Cerebellar cortex (tissue), 1 donor: ENCODE data around the gene FIGN.

Source experiments
- DNase-seq: peaks from one replicate; pipeline ENCODE4 v3.0.0-alpha.2; 2015; ENCODE audit warnings: low spot score

The FIGN gene

DNA sequence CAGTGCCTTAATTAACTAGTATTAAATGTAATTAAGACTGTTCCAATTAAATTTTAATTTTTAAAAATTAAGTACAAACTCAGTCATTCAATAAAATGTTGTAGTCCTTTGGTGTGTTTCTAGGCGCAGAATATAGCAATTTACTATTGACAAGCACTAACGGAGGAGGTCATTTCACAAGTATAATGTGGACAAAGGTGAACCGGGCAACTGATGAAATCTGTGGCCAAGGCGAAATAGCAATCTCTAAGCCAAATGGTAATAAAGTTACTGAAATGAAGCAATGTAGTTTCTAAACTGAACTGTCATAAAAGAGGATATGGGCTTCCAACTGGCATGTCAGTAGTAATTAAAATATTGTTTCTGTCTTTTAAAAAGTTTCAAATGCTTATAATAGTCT is 27.5 kb downstream of the FIGN start:
- DNase-seq = no peak

GRCh38 chr2:163703386-163703785 is 32.4 kb downstream of the FIGN start:
- DNase-seq = peak; percentile 70

DNA sequence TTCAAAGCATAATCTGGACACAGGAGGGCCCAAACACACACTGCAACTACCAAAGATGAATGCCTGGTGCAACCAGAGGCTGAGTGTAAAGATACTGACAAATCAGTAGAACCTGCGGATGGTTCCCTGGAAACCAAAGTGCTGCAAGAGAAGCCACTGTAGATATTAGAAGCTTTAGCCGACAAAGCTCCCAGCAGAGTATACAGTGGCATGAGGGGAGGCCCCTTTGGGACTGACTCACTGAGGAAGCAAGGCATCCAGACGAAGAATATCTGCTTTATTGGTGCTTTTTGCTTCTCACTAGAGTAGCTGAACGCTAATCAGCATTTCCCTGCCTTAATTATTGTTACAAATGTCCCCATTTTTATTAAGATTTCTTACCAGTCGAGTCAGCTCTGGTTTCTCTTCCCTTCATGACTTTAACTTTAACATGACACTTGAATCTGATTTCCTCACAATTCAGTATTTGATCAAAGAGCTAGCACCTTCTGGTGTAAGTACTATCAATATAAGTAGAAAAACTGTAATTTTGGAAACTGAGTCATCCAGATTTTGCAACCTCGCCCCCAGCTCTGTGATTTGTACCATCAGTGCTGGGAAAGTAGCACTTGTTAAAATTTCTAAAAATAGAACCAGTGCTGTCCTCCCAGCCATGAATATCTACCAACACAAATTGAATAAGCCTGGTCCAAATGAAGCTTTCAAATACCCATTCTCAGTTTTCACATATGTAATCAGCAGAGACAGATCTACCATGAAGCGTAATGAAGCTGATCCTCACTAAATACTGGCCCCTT is 34.2 kb downstream of the FIGN start:
- no peak for DNase-seq

GRCh38 chr2:163698857-163699256 is 37.0 kb downstream of the FIGN start:
- DNase-seq = peak; percentile 57

DNA sequence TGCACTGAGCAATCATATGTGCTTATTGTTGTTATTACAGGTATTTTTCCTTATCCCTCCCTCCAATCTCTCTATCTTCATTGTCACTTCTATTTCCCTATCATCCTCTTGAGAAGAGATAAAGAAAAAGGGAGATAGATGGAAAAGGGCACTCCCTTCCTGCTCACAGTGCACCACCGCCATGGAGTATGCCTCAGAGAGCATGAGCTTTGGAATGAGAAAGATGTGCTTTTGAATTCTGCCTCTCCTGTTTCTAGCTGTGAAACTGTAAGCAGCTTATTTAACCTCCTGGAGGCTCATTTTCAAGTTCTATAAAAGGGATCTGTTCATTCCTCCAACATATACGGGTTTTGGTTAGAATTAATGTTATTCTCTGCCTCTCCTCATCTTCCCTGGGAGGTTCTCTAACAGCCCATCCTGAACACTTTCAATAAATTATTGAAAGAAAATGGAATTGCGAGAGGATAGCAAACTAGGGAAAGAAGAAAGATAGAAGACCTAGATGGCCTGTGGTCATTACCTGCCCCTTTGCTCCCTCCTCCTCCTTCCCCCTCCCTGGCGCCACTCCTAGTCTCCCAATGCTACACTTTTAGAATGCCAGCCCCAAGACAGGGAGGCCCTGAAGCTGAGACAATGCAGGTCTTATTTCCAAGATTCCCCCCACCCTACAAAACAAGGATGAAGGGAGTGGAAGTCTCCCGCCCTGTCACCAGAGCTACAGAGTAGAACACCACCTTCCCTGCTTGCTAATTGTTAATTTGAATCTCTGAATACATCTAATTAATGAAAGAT is 37.8 kb downstream of the FIGN start:
- DNase-seq = peak; percentile 54

- DNase-seq = no peak
Observed at GRCh38 chr2:163697429-163697828, 38.4 kb downstream of the FIGN start.

DNA sequence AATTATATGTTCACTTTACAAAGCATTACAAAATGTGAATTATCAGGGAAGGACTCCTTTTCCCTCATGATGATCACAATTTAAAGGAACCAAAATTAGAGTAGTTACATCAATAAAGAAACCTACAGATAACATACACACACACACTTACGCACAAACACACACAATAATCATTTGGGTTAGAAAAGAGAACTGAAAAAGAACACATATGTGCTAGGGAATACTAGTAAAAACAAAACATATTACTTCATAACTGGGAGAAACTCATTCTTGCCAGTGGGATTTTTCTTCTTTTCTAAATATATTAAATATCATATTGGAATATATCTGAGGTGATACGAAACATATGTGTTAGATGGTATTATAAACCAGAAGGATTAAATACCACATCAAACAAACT is 42.3 kb downstream of the FIGN start:
- DNase-seq = no peak

GRCh38 chr2:163692611-163693482 is 43.0 kb downstream of the FIGN start:
- DNase-seq = no peak

- DNase-seq = no peak
Observed at GRCh38 chr2:163692081-163692480, 43.7 kb downstream of the FIGN start.

DNA sequence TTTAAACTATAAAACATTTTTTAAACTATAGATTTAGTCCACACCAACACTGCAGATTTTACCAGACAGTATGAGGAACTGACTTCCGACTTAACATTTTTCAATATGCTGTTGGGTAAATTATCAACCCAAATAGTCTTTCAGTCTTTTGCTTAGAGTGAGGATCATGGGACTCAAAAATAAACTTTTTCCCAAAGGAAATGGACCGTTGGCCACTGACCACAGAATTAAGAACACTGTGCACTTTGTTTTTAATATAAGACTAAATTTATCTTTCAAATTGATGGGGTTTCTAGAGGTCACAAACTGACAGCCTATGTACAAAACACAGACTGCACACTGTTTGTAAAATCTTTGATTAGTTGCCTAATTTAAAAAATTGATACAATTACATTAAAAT is 44.9 kb downstream of the FIGN start:
- DNase-seq = no peak

GRCh38 chr2:163687217-163687616 is 48.6 kb downstream of the FIGN start:
- DNase-seq = no peak

DNA sequence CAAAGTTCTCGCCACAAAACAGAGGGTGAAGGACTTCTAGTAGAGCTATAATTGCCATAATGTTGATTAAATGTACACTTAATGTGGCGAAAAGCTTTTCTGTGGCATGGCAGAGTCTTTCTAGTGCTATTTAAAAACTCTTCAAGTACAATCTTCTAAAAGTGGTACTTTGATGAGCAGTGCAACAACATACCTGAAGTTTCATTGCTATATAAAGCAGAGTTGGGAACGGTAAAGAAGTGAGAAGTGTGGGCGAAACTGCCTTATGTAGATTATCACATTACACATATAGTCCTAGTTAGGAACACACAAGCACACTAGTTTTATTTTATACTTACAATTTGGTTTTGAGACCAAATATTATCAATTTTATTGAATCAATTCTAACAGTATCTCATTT is 49.5 kb downstream of the FIGN start:
- no peak for DNase-seq

- no peak for DNase-seq
Observed at GRCh38 chr2:163682695-163683094, 53.1 kb downstream of the FIGN start.

- DNase-seq = no peak
Observed at GRCh38 chr2:163681745-163682144, 54.1 kb downstream of the FIGN start.

DNA sequence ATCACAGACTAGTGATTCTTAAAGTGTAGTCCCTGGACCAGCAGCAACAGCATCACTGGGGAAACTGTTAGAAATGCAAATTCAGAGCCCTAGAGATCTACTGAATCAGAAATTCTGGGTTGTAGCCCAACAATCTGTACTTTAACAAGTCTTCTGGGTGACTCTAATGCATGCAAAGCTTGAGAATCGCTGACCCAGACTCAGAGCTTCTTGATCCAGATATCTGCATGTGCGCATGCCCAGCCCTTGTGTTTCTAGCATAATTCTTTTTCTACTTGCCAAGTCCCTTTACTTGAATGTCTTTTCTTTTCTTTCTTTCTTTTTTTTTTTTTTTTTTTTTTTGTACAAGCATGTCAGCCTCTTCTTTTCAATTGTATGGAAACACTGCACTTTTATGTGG is 60.4 kb downstream of the FIGN start:
- DNase-seq = no peak

DNA sequence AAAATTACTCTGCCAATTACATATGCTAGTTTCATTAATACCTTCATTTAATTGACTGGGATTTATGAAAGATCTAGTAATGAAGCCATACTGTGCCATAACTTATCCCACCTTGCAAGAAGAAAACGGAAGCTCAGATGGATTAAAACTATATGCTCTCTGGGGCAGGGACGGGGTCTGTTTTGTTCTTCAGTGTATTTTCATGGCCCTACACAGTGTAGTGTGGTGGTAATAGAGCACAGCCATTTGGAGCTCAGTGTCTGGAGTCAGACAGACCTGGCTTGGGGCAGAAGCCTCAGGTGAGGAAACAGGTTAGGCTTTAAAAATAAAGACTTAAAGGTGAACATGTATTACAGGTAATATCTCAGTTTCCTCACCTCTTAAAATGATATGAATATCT is 62.3 kb downstream of the FIGN start:
- DNase-seq = no peak

GRCh38 chr2:163670929-163671328 is 64.9 kb downstream of the FIGN start:
- DNase-seq = no peak

DNA sequence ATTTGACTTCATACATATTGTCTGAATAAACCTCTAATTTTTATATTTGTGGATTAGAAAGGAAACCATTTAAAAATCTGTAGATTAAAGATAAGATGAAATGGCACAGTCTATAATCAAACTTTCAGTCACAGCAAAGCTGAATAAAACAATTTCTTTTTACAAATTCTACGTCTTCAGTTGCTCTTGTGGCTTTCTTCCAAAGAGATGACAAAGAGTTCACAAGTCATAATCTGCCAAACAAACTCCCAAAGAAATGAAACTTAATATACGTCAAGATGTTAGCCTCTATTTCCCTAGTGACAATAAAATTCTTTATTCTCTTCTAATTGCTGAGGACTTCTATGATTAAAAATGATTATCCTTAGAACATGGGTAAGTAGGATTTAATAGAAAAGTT is 66.3 kb downstream of the FIGN start:
- no peak for DNase-seq

DNA sequence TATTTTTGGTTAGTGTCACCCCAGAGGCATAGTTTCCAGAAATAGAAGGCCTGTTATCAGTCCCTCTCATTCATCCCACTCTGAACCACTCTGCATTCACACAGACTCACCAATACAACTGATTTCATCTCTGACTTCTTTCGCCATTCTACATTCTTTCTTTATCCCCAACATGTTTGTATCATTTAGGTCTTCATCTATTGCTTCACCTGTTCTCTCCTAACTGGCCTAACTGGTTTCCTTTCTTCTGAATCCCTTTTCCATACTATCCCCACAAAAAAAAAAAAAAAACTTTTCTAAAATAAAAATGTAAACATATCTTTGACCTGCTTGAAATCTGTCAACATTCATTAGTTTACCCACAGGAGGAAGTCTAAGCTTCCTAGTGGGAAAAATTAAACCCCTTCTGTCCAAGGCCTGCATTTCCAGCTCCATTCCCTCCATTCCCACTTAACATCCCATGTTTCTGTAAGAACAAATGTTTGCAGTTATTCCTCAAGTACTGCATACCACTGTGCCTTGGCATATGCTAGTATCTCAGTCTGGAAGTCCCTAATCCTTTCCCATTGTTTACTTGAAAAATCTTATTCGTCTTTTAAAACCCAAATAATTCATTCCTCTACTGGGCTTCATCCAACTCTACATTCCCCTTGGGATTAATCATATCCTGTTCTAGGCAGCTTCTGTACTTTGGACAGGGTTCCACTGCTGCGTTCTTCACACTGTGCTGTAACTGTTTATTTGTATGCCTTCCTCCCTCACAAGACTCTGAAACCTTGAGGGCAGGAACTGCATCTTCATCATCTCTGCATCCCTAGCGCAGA is 68.5 kb downstream of the FIGN start:
- no peak for DNase-seq

DNA sequence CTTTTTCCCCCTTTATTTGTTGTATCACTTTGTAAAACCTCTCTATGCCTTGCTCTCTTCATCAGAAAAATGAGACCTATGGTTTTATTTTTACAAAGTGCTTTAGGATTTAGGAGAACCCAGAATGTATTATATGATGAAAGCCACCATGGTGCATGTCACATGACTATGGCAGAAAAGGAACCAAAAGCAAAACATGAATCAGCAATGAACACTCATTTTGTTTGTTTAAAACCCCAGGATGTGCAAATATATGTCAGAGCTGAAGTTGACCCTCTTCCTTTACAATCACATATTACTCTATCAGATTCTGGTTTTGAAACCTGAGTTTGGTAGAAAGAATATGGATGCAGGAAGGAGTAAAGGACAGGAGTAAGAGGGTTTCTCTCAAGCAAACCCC is 70.0 kb downstream of the FIGN start:
- DNase-seq = no peak

GRCh38 chr2:163665051-163665450 is 70.8 kb downstream of the FIGN start:
- DNase-seq = no peak

- no peak for DNase-seq
Observed at GRCh38 chr2:163664610-163665009, 71.2 kb downstream of the FIGN start.
